GM12873 (cell line): Measurements from ENCODE around the gene CDC14B.

Experiments used
- CTCF ChIP-seq: IDR thresholded peaks from 2 replicates; pipeline ENCODE4 v1.5.1; 2012; ENCODE audit warnings: low read depth, mild to moderate bottlenecking, moderate library complexity, low read length, control low read depth; ENCODE audit not compliant: insufficient read depth; ENCODE audit errors: missing control alignments

The CDC14B gene

GRCh38 chr9:96495341-96495740 lies 124.3 kb downstream of the CDC14B start:
- no peak for TF ChIP-seq CTCF

GRCh38 chr9:96494215-96494800 lies 125.3 kb downstream of the CDC14B start:
- TF ChIP-seq CTCF: no peak

- TF ChIP-seq CTCF: no peak
Measured at GRCh38 chr9:96493757-96494156, 125.9 kb downstream of the CDC14B start.

GRCh38 chr9:96492993-96493531 lies 126.6 kb downstream of the CDC14B start:
- TF ChIP-seq CTCF: no peak

GRCh38 chr9:96491880-96492525 lies 127.6 kb downstream of the CDC14B start:
- TF ChIP-seq CTCF: no peak

GRCh38 chr9:96491079-96491879 lies 128.4 kb downstream of the CDC14B start:
- no peak for TF ChIP-seq CTCF

- no peak for TF ChIP-seq CTCF
Measured at GRCh38 chr9:96490534-96491078, 129.0 kb downstream of the CDC14B start.
